Esophagus (tissue), 2 donors: ENCODE results near the gene TMEM132D. TPM values are rescaled to one million over a fixed set of nuclear protein-coding genes. Genes with fewer than 3 reads are reported as not detected.

Source experiments
- H3K27ac ChIP-seq, 2 donors: one replicate each; pipeline ENCODE4 v1.5.1; 2013; ENCODE audit warnings: low read depth in 2 of 2, mild to moderate bottlenecking in 2 of 2, inconsistent platforms in 1 of 2, low read length in 1 of 2, moderate library complexity in 1 of 2
- H3K27me3 ChIP-seq, 2 donors: one replicate each; pipeline ENCODE4 v1.6.1; 2013; ENCODE audit warnings: low read length in 2 of 2, control low read depth in 1 of 2, mild to moderate bottlenecking in 1 of 2; ENCODE audit not compliant: insufficient read depth in 2 of 2, control insufficient read depth in 1 of 2
- H3K36me3 ChIP-seq, 2 donors: one replicate each; pipeline ENCODE4 v1.6.1; 2013; ENCODE audit warnings: low read length in 1 of 2; ENCODE audit not compliant: control insufficient read depth in 2 of 2, insufficient read depth in 2 of 2
- H3K4me1 ChIP-seq, 2 donors: one replicate each; pipeline ENCODE4 v1.6.1; 2013; ENCODE audit warnings: low read length in 1 of 2; ENCODE audit not compliant: control insufficient read depth in 2 of 2, insufficient read depth in 2 of 2
- H3K4me3 ChIP-seq, 2 donors: one replicate each; pipeline ENCODE4 v1.5.1; 2013; ENCODE audit warnings: low read length in 2 of 2, mild to moderate bottlenecking in 2 of 2, low read depth in 1 of 2, moderate library complexity in 1 of 2
- H3K9me3 ChIP-seq, 2 donors: one replicate each; pipeline ENCODE4 v1.6.1; 2013; ENCODE audit warnings: mild to moderate bottlenecking in 2 of 2, low read depth in 1 of 2, low read length in 1 of 2, moderate library complexity in 1 of 2; ENCODE audit not compliant: control insufficient read depth in 2 of 2, insufficient read depth in 1 of 2
- WGBS, 2 donors: extraction: QIAGEN DNeasy Blood & Tissue Kit; methylation state at CpG; one replicate each; pipeline ENCODE4 v1.1.7; 2013; 5-methylcytosine and 5-hydroxymethylcytosine counted together
- polyA plus RNA-seq, 2 donors: library from polyadenylated mRNA; stranded (reverse); fragments of 200-250 nt; gene quantifications; one replicate each; pipeline ENCODE4 v1.2.3, GENCODE V29; 2013
- donor health status: healthy with polysubstance abuse.
- donor health status: Bipolar disorder and iron deficiency.

Gene TMEM132D
- polyA plus RNA-seq, 2 donors: not detected

GRCh38 chr12:129622566-129622965, 281.3 kb downstream of the TMEM132D start:
- no peak overlapping the region for H3K4me3 ChIP-seq
- H3K4me1 ChIP-seq: no peaks in the 10 kb centered on the region
- WGBS, 2 donors: 79 to 89% methylated on average over 4 of the region's 4 CpGs
- H3K27ac ChIP-seq: no peak overlapping the region
- H3K36me3 ChIP-seq: no peaks in the 10 kb centered on the region
- H3K27me3 ChIP-seq: no peaks in the 10 kb centered on the region
- peaks cover 0 to 14% of the 10 kb centered on the region in 2 donors for H3K9me3 ChIP-seq

DNA sequence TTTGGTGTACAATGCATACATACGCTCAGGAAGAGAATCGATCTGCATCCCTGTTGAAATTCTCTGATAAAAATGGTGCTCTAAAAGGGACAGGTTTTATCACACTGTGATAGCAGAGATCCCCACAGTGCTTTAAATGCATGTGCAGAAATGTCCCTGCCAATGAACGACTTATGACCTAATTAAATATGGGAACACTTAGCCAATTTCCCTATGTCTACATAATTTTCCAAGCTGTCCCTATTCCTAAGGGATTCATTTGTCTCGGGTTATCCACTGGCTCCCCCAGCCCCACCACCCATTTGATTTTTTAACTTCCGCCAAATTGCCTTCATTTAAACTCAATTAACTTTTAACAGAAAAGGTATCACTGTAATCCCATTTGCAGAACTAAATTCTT, 284.6 kb downstream of the TMEM132D start:
- Histone ChIP-seq H3K27ac (no peak overlapping the region), H3K4me3 (no peak overlapping the region), H3K9me3 (peaks cover 4 to 14% of the 10 kb centered on the region in 2 donors), H3K4me1 (no peaks in the 10 kb centered on the region), H3K36me3 (no peaks in the 10 kb centered on the region), H3K27me3 (no peaks in the 10 kb centered on the region)
- WGBS, 2 donors: 60 to 65% methylated on average over 5 of the region's 5 CpGs

GRCh38 chr12:129617849-129618248, 286.0 kb downstream of the TMEM132D start:
- Histone ChIP-seq H3K4me1 (no peaks in the 10 kb centered on the region), H3K27me3 (no peaks in the 10 kb centered on the region), H3K4me3 (no peak overlapping the region), H3K9me3 (peaks cover 4 to 14% of the 10 kb centered on the region in 2 donors), H3K27ac (no peak overlapping the region), H3K36me3 (no peaks in the 10 kb centered on the region)
- 83 to 84% methylated on average over 7 of the region's 7 CpGs for WGBS, 2 donors

DNA sequence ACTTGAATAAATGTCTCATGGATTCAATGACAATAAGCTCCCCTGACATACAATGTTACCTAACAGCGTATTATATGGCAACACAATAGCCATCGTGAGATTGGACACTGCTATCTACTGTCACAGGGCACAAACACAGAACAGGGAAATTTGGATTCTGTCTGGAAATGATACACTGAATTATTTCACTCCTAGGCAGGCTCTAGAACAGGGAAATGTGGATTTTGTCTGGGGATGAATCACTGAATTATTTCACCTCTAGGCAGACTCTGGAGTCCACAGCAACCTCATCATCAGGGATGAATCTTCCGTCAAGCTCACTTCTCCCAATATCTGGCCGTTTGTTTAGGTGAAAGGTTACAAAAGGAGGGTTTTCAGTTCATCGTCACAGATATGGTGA, 288.8 kb downstream of the TMEM132D start:
- no peak overlapping the region for H3K27ac ChIP-seq
- H3K4me1 ChIP-seq: no peaks in the 10 kb centered on the region
- H3K9me3 ChIP-seq: peaks cover 2 to 8% of the 10 kb centered on the region in 2 donors
- no peaks in the 10 kb centered on the region for H3K36me3 ChIP-seq
- H3K4me3 ChIP-seq: no peak overlapping the region
- no peaks in the 10 kb centered on the region for H3K27me3 ChIP-seq
- WGBS, 2 donors: 66 to 79% methylated on average over 5 of the region's 5 CpGs

- Histone ChIP-seq H3K27me3 (no peaks in the 10 kb centered on the region), H3K9me3 (peaks cover 6 to 8% of the 10 kb centered on the region in 2 donors), H3K4me1 (no peaks in the 10 kb centered on the region), H3K36me3 (no peaks in the 10 kb centered on the region), H3K4me3 (no peak overlapping the region), H3K27ac (no peak overlapping the region)
- 39 to 56% methylated on average over 9 of the region's 9 CpGs for WGBS, 2 donors
These were observed 289.5 kb downstream of the TMEM132D start for GRCh38 chr12:129614221-129614885.

DNA sequence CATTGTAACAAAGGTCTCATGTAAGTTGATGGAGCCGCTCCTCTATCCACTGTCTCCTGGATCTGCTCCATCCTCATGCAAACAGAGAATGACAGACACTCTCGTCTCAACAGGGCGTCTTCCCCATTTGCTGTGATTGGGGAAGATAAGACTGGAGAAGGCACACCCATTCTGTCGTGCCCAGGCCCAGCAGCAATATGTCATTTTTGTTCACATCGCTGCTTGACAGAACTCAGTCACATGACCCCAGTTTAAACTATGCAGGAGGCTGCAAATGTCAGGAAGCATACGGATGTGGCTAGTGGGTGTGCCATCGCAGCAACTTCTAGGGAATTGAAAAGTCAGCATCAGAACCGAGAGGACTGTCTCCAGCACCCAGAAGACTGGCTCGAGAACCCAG, 290.5 kb downstream of the TMEM132D start:
- Histone ChIP-seq H3K9me3 (peaks cover 7 to 8% of the 10 kb centered on the region in 2 donors), H3K4me1 (no peaks in the 10 kb centered on the region), H3K4me3 (no peak overlapping the region), H3K27me3 (no peaks in the 10 kb centered on the region), H3K27ac (no peak overlapping the region), H3K36me3 (no peaks in the 10 kb centered on the region)
- WGBS, 2 donors: 53 to 61% methylated on average over 9 of the region's 9 CpGs

- H3K9me3 ChIP-seq: peaks cover 6 to 7% of the 10 kb centered on the region in 2 donors
- H3K4me1 ChIP-seq: no peaks in the 10 kb centered on the region
- WGBS, 2 donors: 50 to 56% methylated on average over 5 of the region's 5 CpGs
- no peak overlapping the region for H3K27ac ChIP-seq
- no peaks in the 10 kb centered on the region for H3K27me3 ChIP-seq
- no peaks in the 10 kb centered on the region for H3K36me3 ChIP-seq
- no peak overlapping the region for H3K4me3 ChIP-seq
These were observed 293.2 kb downstream of the TMEM132D start for GRCh38 chr12:129610601-129611120.

GRCh38 chr12:129607756-129608155, 296.1 kb downstream of the TMEM132D start:
- Histone ChIP-seq H3K27me3 (no peaks in the 10 kb centered on the region), H3K36me3 (no peaks in the 10 kb centered on the region), H3K4me3 (no peak overlapping the region), H3K9me3 (peaks cover 6 to 7% of the 10 kb centered on the region in 2 donors), H3K4me1 (no peaks in the 10 kb centered on the region), H3K27ac (no peak overlapping the region)
- WGBS, 2 donors: 45 to 50% methylated on average over 5 of the region's 5 CpGs

GRCh38 chr12:129607301-129607700, 296.5 kb downstream of the TMEM132D start:
- no peak overlapping the region for H3K27ac ChIP-seq
- no peaks in the 10 kb centered on the region for H3K4me1 ChIP-seq
- no peaks in the 10 kb centered on the region for H3K27me3 ChIP-seq
- no peak overlapping the region for H3K4me3 ChIP-seq
- WGBS, 2 donors: 40 to 43% methylated on average over 7 of the region's 7 CpGs
- H3K36me3 ChIP-seq: no peaks in the 10 kb centered on the region
- H3K9me3 ChIP-seq: peaks cover 6 to 7% of the 10 kb centered on the region in 2 donors

DNA sequence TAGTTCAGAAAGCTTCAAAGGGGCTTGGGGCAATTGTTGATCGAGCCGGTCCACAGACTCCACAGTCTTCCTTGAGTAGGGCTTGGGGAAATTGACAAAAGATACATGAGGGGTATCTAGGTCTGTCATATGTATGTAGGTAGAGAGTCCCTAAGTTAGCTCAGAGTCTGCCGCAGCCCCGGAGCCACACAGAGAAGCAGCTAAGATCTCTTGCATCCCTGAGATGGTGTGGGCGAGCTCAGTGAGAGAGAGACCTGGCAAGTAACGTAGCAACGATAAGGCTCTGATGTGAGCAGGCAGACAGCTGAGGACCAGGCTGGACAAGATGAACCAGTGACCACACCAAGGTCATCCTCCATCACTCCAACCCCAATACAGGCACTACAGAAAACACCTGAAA, 297.6 kb downstream of the TMEM132D start:
- H3K27me3 ChIP-seq: no peaks in the 10 kb centered on the region
- H3K27ac ChIP-seq: no peak overlapping the region
- H3K4me3 ChIP-seq: no peak overlapping the region
- no peaks in the 10 kb centered on the region for H3K4me1 ChIP-seq
- H3K9me3 ChIP-seq: peaks cover 3 to 7% of the 10 kb centered on the region in 2 donors
- 88 to 90% methylated on average over 7 of the region's 7 CpGs for WGBS, 2 donors
- H3K36me3 ChIP-seq: no peaks in the 10 kb centered on the region
